HG03159 (cell line): Measurements from ENCODE around the gene BCAM.
"Not testable (repeated sequence)": the region's sequence is repeated elsewhere in the genome, so short reads cannot be mapped to it uniquely, and the experiment has no call there.

ENCODE experiments used
- ATAC-seq: cut with Tn5 transposase; IDR thresholded peaks from one replicate; pipeline ENCODE4 v1.9.1; 2021; ENCODE audit warnings: mild to moderate bottlenecking, moderate library complexity; ENCODE audit not compliant: unreplicated experiment

BCAM gene

DNA sequence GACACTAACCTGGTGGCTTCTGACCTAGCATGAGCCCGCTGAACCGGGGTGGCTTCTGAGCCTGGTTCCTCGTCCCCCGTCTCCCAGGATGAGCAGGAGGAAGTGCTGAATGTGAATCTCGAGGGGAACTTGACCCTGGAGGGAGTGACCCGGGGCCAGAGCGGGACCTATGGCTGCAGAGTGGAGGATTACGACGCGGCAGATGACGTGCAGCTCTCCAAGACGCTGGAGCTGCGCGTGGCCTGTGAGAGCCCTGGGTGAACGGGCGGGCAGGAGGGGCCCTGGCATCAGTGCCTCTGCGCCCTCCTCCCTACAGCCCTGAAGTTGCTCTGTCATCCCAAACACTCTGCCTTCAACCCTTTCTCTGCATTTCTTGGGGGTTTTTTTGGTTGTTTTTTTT, 5.6 kb downstream of the BCAM start:
- ATAC-seq: no peak

DNA sequence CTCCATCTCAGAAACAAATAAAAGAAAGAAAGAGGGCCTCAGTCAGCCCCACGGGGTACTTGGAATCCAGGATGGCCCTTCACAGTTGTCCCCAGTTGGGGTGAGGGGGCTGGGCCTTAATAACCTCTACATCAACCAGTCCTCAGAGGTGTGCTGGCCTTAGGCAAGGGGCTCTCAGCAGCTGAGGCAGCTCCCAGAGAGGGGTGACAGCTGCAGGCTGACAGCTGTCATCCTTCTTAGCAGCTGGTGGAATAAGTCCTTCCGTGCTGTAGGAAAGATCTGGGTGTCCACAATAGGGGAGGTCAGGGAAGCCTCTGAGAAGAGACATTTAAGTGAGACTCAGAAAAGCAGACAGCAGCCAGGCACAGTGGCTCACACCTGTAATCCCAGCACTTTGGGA, 7.4 kb downstream of the BCAM start:
- no peak for ATAC-seq

DNA sequence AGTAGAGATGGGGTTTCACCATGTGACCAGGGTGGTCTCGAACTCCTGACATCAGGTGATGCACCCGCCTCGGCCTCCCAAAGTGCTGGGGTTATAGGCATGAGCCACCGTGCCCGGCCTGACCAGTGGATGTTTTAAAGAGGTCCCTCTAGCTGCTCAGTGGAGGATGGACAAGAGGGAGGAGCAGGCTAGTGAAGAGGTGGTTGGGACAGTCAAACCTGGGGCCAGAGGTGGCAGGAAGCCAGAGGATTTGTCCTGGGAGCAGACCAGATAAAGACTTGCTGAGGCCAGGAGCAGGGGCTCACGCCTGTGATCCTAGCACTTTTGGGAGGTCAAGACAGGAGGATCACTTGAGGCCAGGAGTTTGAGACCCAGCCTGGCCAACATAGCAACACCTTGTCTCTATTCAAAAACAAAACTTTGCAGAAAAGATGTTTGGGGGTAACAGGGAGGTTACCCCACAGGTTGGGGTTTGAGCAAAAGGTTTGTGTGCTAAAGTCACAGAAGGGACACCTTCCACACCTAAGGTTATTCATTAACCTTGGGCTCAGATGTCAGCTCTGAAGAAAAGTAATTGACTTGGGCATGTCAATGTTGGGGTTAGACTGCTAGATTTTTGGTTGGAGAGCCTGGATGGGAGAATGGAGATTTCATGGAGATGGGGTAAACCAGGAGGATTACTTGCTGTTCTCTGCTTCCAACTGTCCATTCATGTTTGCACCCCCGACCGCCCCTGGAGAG, 9.0 kb downstream of the BCAM start:
- ATAC-seq: no peak

DNA sequence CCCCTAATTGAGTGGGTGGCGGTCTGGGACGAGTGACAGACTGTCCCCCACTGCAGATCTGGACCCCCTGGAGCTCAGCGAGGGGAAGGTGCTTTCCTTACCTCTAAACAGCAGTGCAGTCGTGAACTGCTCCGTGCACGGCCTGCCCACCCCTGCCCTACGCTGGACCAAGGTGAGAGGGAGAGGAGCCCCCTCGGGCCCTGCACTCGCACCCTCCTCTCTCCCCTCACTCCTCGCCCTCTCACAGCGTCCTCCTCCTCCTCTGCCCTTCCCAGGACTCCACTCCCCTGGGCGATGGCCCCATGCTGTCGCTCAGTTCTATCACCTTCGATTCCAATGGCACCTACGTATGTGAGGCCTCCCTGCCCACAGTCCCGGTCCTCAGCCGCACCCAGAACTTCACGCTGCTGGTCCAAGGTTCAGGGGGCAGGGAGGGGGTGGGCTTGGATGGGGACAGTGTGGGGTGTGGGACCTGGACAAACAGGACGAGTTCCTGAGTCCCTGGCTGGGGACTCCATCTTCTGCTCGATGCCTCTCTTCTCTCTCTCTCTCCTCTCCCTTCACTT, 9.6 kb downstream of the BCAM start:
- ATAC-seq: no peak

DNA sequence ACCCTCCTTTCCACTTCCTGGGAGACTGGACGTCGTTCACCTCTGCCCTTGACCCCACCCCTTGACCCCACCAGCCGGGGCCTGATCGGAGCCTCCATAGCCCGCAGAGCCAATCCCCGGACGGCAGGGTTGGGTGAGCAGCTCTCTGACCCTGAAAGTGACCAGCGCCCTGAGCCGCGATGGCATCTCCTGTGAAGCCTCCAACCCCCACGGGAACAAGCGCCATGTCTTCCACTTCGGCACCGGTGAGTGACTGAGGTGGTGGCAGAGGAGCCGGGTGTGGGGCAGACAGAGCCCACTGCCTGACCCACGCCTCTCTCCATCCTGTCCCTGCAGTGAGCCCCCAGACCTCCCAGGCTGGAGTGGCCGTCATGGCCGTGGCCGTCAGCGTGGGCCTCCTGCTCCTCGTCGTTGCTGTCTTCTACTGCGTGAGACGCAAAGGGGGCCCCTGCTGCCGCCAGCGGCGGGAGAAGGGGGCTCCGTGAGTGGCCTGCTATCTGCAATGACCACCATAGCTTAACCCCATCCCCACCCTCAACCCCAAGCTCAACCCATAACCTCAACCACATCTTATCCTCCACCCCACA, 10.4 kb downstream of the BCAM start:
- no peak for ATAC-seq

DNA sequence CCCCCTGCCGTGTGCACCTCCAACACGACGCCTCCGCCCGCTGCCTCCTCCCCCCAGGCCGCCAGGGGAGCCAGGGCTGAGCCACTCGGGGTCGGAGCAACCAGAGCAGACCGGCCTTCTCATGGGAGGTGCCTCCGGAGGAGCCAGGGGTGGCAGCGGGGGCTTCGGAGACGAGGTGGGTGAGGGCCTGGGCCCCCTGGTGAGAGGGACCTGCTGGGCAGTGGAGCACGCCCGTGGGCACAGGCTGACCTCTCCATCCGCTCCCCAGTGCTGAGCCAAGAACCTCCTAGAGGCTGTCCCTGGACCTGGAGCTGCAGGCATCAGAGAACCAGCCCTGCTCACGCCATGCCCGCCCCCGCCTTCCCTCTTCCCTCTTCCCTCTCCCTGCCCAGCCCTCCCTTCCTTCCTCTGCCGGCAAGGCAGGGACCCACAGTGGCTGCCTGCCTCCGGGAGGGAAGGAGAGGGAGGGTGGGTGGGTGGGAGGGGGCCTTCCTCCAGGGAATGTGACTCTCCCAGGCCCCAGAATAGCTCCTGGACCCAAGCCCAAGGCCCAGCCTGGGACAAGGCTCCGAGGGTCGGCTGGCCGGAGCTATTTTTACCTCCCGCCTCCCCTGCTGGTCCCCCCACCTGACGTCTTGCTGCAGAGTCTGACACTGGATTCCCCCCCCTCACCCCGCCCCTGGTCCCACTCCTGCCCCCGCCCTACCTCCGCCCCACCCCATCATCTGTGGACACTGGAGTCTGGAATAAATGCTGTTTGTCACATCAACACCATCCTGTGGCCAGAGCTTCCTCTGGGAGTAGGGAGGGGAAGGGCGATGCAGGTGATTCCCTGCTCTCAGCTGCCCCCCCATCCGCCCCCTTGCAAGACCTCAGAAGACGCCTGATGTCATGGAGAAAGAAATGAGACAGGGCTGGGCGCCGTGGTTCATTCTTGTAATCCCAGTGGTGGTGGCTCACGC, 12.0 kb downstream of the BCAM start:
- no peak for ATAC-seq

DNA sequence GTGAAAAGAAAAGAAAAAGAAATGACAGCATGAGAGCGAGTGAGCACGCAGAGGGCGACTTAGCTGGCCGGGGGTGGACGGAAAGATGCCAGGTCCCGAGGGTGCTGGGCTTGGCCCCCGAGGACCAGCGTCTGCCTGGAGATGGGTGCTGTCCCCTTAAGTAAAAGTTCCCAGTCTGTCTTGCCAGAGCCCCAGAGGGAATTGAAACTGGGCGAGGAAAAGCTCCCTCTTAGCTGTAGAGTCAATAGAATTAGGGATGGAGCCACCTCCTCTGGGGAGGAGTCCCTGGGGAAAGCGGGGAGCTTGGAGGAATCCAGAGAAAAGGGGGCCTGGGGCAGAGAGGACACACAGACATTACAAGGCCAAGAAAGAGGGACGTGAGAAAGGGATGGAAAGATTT, 13.3 kb downstream of the BCAM start:
- ATAC-seq: no peak

DNA sequence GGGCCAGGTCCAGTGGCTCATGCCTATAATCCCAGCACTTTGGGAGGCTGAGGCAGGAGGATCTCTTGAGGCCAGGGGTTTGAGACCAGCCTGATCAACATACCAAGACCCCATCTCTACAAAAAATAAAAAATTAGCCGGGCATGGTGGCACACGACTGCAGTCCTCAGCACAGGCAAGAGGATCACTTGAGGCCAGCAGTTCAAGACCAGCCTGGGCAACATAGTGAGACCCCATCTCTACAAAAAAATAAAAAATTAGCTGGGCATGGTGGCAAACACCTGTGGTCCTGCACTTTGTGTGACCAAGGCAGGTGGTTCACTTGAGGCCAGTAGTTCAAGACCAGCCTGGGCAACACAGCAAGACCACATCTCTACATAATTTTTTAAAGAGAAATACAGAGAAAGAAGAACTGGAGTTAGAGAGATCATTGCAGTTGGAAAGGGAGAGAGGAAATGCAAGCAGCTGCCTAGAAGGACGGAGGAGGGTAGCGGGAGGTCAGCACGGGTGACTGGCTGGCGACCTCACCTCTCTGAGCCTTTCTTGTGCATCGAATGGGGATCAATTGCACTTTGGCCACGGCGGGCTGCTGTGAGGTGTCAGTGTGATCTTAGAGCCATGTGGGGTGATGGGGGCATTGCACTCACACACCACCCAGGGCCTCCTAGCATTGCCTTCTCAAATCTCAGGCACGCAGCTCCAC, 13.9 kb downstream of the BCAM start:
- ATAC-seq: no peak

DNA sequence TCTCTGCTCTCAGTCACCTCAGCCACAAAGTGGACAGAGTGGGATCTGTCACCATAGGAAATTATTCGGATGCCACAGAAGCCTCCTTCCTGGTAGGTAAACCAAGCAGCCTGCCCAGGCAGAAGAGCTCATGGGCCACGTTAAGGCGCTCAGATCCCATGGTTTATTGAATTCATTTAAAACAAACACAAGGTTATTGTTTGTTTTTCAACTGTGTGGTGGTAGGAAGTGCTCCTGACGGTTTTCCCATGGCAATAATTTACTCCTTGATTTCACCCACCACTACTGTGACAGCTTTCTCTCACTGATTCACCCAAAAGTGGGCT, 14.4 kb downstream of the BCAM start:
- ATAC-seq: no peak

DNA sequence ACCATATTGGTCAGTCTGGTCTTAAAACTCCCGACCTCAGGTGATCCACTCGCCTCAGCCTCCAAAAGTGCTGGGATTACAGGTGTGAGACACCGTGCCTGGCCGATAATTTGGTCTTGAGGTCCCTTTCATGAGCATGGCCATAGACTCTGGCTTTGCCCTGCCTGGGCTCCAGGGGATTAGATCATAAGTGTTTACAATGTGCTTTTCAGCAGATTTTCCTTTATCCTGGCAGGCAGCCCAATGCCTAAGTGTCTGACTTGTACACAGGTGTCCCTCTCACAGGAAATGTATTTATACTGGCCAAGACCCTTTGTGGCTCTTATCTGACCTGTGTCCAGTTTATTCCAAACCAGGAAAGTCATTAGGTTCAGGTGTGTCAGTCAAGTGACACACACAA, 15.9 kb downstream of the BCAM start:
- ATAC-seq: no peak

DNA sequence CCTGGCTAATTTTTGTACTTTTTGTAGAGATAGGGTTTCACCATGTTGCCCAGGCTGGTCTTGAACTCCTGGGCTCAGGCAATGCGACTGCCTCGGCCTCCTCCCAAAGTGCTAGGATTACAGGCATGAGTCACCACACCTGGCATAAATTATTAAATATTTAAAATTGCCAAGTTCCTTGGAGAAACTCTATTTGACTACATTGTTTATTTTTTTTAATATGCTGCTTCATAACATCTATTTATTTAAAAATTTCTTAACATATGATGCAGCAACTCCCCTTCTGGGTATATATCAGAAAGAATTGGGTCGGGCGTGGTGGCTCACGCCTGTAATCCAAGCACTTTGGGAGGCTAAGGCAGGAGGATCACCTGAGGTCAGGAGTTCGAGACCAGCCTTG, 24.0 kb downstream of the BCAM start:
- not testable (repeated sequence) for ATAC-seq

DNA sequence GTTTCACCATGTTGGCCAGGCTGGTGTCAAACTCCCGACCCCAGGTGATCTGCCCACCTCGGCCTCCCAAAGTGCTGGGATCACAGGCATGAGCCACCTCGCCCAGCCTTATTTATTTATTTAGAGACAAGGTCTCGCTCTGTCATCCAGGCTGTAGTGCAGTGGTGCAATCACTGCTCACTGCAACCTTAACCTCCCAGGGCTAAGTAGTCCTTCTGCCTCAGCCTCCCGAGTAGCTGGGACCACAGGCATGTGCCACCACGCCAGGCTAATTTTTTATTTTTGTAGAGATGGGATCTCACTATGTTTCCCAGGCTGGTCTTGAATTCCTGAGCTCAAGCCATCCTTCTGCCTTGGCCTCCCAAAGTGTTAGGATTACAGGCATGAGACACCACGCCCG, 25.5 kb downstream of the BCAM start:
- ATAC-seq: not testable (repeated sequence)

DNA sequence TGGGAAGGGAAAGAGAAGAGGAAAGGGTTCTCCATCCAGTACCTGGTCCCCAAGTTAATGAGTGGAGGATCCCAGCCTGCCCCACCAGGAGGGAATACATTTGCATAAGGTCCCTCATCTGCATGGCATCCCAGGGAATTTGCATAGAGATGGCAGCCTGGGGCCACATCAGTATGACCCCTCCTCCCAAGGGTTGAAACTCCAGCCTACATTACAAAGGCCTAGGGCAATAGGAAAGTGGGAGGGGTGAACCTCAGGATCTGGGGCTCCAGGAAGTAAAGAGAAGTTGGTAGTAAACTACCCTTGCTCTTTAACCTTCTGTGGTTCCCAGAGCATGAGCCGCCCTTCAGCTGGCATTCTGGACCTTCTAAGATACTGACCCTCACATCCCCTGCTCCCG, 30.4 kb downstream of the BCAM start:
- no peak for ATAC-seq

DNA sequence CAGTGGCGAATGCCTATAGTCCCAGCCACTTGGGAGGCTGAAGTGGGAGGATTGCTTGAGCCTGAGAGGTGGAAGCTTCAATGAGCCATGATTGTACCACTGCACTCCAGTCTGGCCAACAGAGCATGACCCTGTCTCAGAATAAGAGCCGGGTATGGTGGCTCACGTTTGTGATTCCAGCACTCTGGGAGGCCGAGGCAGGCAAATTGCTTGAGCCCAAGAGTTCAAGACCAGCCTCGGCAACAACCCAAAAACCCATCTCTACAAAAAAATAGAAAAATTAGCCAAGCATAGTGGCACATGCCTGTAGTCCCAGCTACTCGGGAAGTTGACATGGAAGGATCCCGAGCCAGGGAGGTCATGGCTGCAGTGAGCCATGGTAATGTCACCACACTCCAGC, 31.9 kb downstream of the BCAM start:
- ATAC-seq: no peak

DNA sequence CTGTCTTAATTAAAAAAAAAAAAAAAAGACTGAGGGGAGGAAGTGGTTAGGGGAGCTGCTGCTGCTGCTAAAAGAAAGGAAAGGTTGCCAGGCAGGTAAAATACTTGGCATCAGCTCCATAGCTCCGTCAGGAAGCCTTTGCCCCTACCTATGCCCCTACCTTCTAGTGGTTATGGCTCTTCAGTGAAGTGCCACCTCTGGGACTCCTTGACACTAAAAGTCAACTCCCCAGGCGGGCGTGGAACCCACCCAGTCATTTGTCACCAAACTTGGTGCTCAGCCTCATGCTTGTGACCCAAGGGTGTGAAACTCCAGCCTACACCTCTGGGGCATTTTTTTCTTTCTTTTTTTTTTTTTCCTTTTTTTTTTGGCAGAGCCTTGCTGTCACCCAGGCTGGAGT, 32.3 kb downstream of the BCAM start:
- ATAC-seq: no peak

DNA sequence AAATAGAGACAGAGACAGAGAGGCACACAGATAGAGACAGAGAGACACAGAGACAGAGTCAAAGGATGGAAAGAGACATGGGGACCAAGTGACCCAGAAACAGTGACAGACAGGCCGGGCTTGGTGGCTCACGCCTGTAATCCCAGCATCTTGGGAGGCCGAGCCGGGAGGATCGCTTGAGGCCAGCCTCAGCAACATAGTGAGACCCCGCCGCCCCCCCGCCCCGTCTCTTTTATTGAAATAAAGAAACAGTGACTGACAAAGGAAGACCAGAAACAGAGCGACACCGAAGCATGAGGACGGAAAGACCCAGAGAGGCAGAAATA, 36.3 kb downstream of the BCAM start:
- no peak for ATAC-seq

DNA sequence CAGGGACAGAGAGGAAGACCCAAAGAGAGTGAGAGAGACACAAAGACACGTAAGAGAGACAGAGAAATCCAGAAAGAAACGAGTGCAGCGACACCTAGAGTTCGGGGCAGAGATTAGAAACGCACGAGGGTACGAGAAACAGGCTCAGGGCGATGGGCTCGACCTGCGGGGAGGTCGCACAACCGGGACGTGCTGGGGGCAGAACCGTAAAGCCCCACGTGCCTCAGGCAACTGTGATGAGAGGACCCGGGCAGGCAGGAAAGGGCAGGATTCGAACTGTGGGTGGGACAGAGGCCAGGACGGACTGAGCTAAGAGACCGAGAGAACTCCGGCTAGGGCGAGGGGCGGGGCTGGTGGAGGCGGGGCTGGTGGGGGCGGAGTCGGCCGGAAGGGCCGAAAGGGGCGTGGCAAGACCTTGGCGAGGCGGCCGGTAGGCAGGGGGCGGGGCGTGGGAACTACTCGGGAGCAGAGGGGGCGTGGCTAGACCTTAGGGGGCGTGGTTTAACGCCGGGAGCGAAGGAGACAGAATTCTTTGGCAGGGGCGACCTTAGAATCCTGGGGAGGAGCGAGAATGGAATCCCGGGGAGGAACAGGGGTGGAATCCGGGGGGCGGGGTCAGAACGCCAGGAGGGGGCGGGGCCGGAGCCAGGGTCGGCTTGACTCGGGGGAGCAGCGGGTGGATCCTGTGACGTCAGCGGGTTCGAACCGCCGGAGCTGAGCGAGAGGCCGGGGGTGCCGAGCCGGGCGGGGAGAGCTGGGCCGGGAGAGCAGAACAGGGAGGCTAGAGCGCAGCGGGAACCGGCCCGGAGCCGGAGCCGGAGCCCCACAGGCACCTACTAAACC, 36.9 kb downstream of the BCAM start, which contains the start of gene NECTIN2:
Gene NECTIN2, plus strand, starts transcription at position 686 of the 843 bp plus-strand sequence. CDS start 229 bp downstream, outside the sequence.
- ATAC-seq: peak; percentile 50

DNA sequence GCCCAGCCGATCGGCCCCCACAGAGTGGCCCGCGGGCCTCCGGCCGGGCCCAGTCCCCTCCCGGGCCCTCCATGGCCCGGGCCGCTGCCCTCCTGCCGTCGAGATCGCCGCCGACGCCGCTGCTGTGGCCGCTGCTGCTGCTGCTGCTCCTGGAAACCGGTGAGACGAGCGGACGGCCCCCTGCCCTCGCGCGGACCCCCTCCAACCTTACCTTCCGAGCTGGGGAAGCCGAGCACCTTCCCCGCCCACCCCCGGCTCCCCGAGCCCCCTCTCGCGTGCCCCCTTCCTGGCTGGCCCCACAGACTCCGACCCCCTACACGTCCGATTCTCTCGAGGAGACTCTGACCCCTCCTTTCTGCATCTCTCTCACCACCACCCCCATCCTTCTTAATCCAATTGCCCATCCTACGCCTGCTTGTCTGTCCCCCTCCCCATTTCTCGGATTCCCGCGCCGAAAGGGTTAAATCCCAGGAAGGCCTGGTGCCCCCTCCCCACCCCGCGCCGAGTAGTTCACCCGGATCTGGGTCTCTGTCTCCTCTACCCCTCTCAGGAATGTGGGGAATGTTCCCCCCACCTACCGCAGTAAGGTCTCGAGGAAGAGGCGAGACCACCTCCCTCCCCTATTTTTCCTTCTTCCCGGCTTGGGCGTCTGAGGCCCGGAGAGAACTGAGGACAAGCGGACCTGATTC, 37.7 kb downstream of the BCAM start:
- no peak for ATAC-seq
